Measurements from ENCODE around the gene INPP5A.

The INPP5A gene

DNA sequence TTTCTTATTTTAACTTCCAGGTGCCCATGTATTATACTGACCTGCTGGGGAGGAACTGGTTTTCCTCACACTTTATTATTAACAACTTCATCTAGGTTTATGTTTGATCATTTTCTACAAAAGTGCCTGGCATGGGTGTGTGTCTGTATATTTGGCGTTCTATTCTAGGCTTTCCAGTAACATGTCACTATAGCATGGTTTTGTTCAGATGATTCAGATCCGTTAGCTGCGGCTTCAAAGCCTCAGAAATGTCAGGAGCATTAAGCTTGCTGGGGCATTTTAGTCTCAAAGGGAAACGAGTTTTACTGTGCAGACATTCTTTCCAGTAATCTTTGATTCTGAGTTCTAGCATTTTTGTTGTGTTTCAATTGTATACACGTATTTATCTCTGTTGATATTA is 2.3 kb downstream of the INPP5A start:
- TF ChIP-seq, protein P1, sequence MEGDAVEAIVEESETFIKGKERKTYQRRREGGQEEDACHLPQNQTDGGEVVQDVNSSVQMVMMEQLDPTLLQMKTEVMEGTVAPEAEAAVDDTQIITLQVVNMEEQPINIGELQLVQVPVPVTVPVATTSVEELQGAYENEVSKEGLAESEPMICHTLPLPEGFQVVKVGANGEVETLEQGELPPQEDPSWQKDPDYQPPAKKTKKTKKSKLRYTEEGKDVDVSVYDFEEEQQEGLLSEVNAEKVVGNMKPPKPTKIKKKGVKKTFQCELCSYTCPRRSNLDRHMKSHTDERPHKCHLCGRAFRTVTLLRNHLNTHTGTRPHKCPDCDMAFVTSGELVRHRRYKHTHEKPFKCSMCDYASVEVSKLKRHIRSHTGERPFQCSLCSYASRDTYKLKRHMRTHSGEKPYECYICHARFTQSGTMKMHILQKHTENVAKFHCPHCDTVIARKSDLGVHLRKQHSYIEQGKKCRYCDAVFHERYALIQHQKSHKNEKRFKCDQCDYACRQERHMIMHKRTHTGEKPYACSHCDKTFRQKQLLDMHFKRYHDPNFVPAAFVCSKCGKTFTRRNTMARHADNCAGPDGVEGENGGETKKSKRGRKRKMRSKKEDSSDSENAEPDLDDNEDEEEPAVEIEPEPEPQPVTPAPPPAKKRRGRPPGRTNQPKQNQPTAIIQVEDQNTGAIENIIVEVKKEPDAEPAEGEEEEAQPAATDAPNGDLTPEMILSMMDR (IDR thresholded peaks at IDR 0.05; ENCODE audit: low read length, missing control alignments), result no peak
- H3K4me3 ChIP-seq (replicated peaks; ENCODE audit: low read depth, low read length), result no peak overlapping the region
- DNase-seq (ENCODE audit: low read depth), result peak; percentile 60

DNA sequence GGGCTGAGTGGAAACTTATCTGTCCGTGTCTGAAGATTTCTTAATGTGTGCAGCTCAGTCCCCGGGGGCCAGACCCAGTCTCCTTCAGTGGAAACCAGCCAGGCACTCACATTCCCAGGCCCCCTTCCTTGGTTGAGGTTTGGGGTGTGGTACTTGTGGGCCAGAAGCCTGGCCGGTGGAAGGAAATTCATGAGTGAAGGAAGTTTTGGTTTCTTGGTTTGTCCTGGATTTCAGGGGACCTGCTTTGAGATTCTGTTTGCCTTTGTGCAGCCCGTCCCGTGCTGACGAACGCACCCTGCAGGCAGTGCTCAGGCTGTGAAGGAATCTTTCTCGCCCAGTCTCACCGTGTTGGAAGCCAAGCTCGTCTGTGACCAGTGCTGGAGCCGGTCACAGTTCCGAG is 2.9 kb downstream of the INPP5A start:
- no peak overlapping the region for H3K4me3 ChIP-seq (replicated peaks; ENCODE audit: low read depth, low read length)
- peak; percentile 30 for DNase-seq (ENCODE audit: low read depth)
- TF ChIP-seq, protein P1 (IDR thresholded peaks at IDR 0.05; ENCODE audit: low read length, missing control alignments), result peak; percentile 37

DNA sequence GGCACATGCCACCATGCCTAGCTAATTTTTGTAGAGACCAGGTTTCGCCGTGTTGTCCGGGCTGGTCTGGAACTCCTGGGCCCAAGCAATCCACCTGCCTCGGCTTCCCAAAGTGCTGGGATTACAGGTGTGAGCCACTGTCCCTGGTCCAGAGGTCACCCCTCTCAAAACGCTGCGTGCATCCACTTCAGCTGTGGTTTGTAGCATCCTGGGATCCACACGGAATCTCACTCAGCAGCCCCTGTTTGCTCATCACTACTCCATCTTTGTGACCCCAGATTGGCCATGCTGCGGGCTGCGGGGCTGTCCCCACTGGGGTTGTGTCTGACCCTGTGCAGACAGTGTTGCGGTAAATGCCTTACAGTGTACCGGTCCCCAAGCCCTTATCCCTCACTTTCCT is 3.5 kb downstream of the INPP5A start:
- no peak for DNase-seq (ENCODE audit: low read depth)
- TF ChIP-seq, protein P1 (IDR thresholded peaks at IDR 0.05; ENCODE audit: low read length, missing control alignments), result no peak
- no peak overlapping the region for H3K4me3 ChIP-seq (replicated peaks; ENCODE audit: low read depth, low read length)

DNA sequence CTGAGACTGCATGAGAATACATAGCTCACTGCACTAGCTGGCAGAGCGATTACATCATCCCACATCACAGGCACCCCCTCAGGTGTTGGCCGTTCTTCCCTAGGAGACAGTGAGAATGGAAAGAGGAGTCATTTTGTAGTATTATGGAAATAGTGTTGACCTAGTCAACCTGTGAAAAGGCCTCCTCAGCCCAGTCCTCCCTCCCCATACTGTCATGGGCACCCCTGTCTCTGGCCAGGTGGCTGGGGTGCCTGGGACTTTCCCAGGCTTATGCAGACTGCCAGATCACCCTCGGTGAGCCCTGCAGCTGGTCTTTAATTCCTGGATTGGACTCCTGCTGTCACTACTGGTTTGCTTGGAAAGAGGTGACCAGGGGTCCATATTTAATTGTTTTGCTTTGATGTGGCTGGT is 4.0 kb downstream of the INPP5A start:
- H3K4me3 ChIP-seq (replicated peaks; ENCODE audit: low read depth, low read length), result no peak overlapping the region
- TF ChIP-seq, protein P1 (IDR thresholded peaks at IDR 0.05; ENCODE audit: low read length, missing control alignments), result no peak
- DNase-seq (ENCODE audit: low read depth), result no peak

DNA sequence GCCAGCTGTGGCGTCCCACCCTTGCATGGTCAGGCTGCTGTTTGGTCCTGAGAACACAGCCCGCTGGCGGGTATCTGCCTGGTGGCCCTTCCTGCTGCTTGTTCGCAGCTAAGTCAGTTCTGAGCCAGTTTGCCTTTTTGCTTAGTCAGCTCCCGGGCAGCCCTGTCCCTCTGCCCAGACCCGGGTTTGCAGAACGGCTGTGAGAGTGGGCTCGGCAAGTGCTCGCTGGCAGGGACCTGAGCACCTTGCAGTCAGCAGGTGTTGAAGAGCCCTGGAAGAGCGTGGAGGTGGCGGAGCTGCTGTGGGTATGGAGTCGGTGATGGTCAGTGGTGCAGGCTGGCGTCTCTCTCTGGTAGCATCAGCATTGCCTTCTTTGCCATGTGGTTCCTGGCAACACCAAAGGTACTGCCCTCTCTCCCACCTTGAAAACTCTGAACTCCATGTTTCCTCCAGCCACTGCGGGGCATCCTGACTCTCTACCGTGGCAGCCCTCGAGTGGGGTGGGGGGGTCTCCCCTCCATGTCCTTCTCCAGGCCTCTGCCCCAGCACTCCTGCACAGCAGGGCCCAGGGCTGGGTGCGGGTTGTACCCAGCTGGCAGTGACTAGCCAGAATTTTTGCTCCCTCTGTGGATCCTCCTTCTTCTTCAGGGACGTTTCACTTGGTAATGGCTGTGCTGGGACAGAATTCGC is 4.6 kb downstream of the INPP5A start:
- DNase-seq (ENCODE audit: low read depth), result no peak
- H3K4me3 ChIP-seq (replicated peaks; ENCODE audit: low read depth, low read length), result no peak overlapping the region
- TF ChIP-seq, protein P1 (IDR thresholded peaks at IDR 0.05; ENCODE audit: low read length, missing control alignments), result no peak

DNA sequence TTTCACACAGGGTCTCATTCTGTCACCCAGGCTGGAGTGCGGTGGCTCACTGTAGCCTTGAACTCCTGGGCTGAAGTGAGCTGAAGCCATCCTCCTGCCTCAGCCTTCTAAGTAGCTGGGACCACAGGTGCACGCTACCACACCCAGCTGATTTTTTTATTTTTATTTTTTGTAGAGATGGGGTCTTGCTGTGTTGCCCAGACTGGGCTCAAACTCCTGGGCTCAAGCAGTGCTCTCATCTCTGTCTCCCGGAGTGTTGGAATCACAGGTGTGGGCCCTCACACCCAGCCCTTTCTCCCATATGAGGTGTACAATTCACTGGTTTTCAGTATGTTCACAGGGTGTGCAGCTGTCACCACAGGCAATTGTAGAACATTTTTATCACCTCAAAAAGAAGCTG is 5.2 kb downstream of the INPP5A start:
- TF ChIP-seq, protein P1 (IDR thresholded peaks at IDR 0.05; ENCODE audit: low read length, missing control alignments), result no peak
- H3K4me3 ChIP-seq (replicated peaks; ENCODE audit: low read depth, low read length), result no peak overlapping the region
- DNase-seq (ENCODE audit: low read depth), result no peak
